Measurements from ENCODE around the gene DHRS7C.

Gene DHRS7C, protein sequence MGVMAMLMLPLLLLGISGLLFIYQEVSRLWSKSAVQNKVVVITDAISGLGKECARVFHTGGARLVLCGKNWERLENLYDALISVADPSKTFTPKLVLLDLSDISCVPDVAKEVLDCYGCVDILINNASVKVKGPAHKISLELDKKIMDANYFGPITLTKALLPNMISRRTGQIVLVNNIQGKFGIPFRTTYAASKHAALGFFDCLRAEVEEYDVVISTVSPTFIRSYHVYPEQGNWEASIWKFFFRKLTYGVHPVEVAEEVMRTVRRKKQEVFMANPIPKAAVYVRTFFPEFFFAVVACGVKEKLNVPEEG

DNA sequence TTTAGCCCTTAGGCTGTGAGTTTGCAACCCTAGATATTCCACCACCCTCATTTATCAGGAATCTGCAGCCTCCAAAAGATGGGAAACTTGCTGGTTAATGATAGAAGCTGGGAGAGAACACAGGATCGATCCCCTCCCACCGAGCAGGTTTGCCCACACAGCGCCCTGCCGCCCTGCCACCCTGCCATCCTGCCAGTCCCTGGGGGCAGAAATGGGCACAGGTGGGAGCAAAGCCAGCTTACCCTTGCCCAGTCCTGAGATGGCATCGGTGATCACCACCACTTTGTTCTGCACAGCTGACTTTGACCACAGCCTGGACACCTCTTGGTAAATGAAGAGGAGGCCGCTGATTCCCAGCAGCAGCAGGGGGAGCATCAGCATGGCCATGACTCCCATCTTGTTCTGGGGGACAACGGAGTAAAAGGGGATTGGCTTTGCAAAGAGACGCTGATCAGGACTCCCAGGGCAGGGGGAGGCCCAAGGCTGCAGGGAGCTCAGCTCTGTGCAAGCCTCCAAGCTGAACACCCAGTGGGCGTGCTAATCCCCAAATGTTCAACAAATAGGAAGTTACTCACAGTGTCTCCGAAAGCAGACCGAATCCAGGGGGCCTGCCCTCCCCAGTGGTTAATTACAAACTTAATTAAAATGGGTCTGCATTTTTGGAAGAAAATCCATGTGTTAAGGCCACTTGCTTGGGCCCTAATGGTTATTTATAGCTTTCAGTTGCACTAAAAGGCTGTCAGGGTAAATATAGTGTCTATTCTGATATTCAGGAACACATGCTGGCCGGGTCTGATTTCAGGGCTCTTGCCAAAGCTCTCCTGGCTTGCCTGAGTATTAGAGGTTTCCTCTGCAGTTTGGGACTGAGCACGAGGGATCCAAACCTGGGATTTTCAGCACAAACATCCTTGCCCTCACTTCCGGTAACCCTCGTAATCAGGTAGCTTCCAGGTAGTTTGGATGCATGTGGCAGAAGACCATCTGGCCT is at the start of gene DHRS7C:
DHRS7C (minus strand) TSS at position 704 of the 988 bp plus-strand sequence; CDS start at position 396, 308 bp downstream.
- DNase-seq: no peak

DNA sequence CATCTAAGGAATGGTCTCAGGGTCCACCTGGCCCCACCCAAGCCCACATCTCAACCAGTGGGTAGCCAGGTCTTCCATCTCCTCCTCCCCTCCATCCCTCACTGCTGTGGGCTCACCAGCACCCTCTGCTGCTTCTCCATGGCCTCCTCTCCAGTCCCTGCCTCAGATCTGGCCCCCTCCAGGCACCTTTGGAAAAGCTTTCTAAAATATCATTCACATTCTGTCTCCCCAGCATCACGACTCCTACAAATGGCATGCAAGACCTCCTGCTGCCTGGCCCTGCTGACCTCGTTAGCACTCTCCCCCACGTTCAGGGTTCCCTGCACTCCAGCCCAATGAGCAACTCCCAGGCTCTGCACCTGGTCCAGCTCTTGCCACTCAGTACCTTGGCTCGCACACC is 48.0 kb upstream of the DHRS7C start:
- DNase-seq: no peak

GRCh38 chr17:9837551-9838471 is 46.4 kb upstream of the DHRS7C start:
- DNase-seq: no peak

DNA sequence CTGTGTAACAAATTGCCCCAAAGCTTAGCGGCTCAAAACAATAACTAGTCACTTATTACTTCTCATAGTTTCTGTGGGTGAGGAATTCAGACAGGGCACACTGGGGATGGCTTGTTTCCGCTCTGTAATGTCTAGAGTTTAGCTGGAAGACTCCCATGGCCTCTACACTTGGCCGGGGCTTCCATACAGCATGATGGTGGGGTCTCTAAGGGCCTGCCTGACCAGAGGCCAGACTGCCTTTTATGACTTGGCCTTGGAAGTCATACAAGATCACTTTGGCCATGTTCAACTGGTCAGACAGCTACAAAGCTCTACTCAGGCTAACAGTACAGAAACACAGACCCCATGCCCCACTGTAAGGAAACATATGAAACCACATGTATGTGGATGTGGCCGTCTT is 42.5 kb upstream of the DHRS7C start:
- no peak for DNase-seq

DNA sequence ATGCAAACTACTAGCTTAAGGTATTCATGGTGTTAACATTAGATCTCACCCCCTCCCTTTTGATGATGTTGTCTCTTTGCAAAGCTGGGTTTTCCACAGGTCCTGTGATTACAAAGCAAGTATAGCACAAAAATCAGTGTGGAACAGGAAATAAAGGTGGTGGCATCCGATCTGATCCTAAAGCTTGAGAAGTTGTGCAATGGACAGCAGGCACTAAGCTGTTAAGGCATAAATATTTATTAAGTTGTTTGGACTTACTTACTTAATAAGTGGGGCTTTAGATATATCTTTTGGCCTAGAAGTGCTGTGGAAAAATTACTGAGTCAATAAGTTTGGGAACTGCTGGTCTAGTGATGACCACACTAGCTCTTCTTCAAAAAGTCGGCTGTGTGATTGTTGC is 39.3 kb upstream of the DHRS7C start:
- DNase-seq: no peak

GRCh38 chr17:9829343-9829742 is 38.0 kb upstream of the DHRS7C start:
- no peak for DNase-seq

- DNase-seq: no peak
Measured at GRCh38 chr17:9828296-9829295, 37.2 kb upstream of the DHRS7C start.

DNA sequence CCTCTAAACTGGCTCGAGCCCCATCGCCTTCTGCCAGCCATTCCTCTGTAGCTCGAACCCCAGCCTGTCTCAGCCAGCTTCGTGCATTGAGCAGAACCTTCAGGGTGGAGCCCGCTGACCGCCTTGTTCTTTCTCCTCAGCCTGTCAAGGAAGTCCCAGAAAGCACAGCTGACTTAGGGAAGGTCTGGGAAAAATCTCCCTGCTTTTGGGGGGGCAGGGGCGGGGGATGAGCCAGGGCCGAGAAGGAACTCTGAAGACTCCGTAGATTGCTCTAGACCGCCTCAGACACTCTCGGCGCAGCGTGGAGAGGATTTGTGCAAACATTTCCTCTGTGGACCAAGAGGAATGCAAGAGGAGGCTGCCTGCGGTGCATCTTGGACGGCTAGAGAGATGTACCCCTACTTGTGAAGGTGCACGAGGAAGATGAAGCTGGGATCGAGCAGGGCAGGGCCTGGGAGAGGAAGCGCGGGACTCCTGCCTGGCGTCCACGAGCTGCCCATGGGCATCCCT is 34.3 kb upstream of the DHRS7C start, which contains the start of gene GLP2R:
GLP2R (plus strand) TSS at position 284 of the 510 bp plus-strand sequence; CDS start at position 424, 140 bp downstream.
- DNase-seq: no peak

GRCh38 chr17:9824797-9825338 is 33.5 kb upstream of the DHRS7C start:
- no peak for DNase-seq

DNA sequence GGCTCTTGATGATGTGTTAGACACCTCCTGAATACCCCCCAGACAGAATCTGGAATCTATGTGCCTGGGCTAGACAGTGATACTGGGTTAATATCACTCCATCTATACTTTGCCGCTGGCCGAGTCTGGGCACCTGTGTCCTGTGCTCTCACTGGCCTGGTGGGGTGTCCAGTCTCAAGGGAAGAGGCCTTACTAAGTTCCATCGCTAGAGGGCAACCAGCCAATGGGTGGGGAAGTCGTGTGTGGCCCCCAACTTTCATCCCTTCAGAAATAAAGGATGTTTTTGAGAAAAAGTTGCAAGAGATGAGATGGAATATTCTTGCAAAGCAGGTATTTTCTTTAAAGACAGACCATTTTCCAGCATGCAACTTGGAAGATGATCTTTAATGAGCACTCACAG is 32.7 kb upstream of the DHRS7C start:
- DNase-seq: no peak

DNA sequence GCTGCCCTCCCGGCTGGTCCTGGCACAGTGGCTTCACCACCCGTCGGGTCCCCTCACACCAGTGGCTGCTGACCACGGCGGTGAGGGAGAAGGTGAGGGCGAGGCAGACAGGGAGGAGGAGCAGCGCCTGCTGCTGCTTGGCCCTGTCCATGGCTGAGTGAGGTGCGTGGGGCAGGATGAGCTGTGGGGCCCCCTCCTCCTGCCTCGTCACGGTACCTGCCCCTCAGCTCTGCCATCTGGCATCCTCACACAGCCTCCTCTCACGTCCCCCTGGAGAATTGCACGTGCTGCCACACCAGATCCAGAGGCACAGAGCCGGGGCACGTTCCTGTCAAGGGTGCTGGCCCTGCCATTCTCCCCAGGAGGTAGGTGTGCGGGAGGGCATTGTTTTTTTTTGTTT is 30.5 kb upstream of the DHRS7C start, which contains the start of gene GSG1L2:
GSG1L2 (minus strand) TSS at position 159 of the 400 bp plus-strand sequence; CDS start at position 151, 8 bp downstream.
- DNase-seq: no peak

DNA sequence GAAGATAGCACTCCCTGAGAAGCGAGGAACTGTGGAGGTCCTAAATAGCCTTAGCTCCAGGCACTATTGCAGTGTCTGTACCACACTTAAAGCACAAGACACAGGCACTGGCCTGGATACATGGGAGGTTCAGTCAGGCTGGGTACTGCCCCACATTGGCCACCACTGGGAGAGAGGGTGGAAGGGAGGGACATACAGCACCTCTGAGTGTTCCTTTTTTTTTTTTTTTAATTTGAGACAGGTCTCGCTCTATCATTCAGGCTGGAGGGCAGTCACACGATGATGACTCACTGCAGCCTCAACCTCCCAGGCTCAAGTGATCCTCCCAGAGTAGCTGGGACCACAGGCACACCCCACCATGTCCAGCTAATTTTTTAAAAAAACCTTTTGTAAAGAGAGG is 29.1 kb upstream of the DHRS7C start:
- DNase-seq: no peak

- no peak for DNase-seq
Measured at GRCh38 chr17:9818760-9819159, 27.4 kb upstream of the DHRS7C start.

DNA sequence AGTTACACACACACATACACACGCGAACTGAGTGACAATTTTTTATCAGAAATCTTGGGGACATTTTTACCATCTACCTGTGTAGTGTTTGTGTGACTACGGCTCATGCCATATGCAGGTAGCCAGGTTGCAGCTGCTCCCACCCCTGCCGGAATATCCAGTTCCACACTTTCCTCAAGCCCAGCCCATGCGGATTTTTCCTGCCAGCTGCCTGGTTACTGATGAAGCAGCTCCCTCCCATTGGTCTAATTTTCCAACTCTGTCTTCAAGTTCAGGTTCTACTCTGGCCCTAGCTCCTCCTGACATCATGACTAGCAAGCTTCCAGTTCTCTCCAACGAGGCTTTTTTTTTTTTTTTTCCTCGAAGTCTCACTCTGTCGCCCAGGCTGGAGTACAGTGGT is 25.7 kb upstream of the DHRS7C start:
- DNase-seq: no peak

GRCh38 chr17:9816472-9816871 is 25.1 kb upstream of the DHRS7C start:
- no peak for DNase-seq

DNA sequence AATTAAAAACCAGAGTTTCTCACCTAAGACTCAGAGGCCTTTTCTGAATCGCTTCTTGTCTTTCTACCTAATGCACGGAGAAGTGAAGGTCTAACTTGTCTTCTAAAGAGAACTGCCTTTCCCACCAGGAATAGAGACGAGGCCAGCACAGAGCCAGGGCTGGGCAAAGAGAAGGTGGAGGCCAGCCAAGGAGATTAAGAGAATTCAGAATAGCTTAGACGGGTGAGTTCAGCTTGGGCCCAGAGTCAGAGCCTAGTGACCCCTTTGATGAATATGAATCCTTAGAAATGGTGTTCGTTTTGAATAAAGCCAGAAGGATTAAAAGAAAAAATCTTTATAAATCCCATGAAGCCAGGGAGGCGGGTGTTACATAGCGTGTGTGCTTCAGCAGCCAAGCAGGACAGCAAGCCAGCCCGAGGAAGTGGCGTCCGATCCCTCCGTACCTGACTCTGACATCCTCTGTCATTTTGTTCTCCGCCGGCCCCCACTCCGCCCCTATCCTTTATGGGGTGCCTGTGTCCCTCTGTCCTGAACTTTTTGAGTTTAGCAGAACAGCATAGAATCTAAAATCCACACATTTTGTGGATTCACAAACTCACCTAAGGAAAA is 23.0 kb upstream of the DHRS7C start:
- no peak for DNase-seq

DNA sequence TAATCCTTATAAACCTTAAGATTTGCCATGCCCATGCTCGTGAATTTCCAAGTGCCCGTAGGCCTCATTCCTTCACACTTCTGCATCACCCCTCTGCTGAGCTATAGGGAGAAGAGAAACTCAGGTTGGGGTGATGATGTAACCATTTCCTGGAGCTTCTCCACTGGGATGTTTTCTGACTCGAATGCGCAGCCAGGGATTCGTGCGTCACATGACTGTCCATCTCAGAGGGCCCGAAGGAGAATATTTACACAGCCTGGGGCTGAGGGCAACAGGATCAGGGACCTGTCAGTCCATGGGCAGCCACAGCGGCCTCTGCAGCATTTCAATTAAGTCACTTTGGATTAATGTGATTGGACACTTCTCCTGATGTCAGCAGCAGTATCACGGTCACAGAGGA is 21.8 kb upstream of the DHRS7C start:
- no peak for DNase-seq

GRCh38 chr17:9811537-9811936 is 20.1 kb upstream of the DHRS7C start:
- no peak for DNase-seq

GRCh38 chr17:9811086-9811485 is 19.7 kb upstream of the DHRS7C start:
- no peak for DNase-seq

Data from activated CD4-positive, alpha-beta T cell treated with anti-CD3 and anti-CD28 coated beads, Interleukin-2, amount 50 U/mL, for 4 hours (primary cell).